Natural killer cell treated with Interleukin-12 subunit alpha and Interleukin-12 subunit beta and Interleukin-15 and Interleukin-18, amount 100 ng/mL, for 72 hours (primary cell): ENCODE measurements around the gene GRK4. TPM values are rescaled to one million over a fixed set of nuclear protein-coding genes. Genes with fewer than 3 reads are reported as not detected.
"Not testable (repeated sequence)": the region's sequence is repeated elsewhere in the genome, so short reads cannot be mapped to it uniquely, and the experiment has no call there.

ENCODE experiments used
- ATAC-seq, 2 donors: fragments of 150-1000 bp; cut with Tn5 transposase in 1 of 2; sonication (Bioruptor Pico), chemical (Tn5 transposase) in 1 of 2; 2 replicates each; pipeline ENCODE4 v1.10.0; 2021
- DNase-seq: peaks from one replicate; pipeline ENCODE4 v3.0.0; 2022; ENCODE audit warnings: low spot score
- H3K27ac Mint-ChIP-seq, 2 donors: 1 replicate in 1 of 2; 2 replicates in 1 of 2; pipeline ENCODE4 v1.8.0; 2022; ENCODE audit warnings: mixed read lengths in 2 of 2, mild to moderate bottlenecking in 1 of 2, moderate library complexity in 1 of 2
- H3K27me3 Mint-ChIP-seq, 2 donors: 1 replicate in 1 of 2; 2 replicates in 1 of 2; pipeline ENCODE4 v1.8.0; 2022; ENCODE audit warnings: mixed read lengths in 2 of 2
- H3K36me3 Mint-ChIP-seq: one replicate; pipeline ENCODE4 v1.8.0; 2022; ENCODE audit warnings: mixed read lengths
- H3K4me1 Mint-ChIP-seq, 2 donors: 1 replicate in 1 of 2; 2 replicates in 1 of 2; pipeline ENCODE4 v1.8.0; 2022; ENCODE audit warnings: low read depth in 2 of 2, mixed read lengths in 2 of 2, mild to moderate bottlenecking in 1 of 2
- H3K4me3 Mint-ChIP-seq: one replicate; pipeline ENCODE4 v1.8.0; 2022; ENCODE audit warnings: mixed read lengths
- H3K9me3 Mint-ChIP-seq: 2 replicates; pipeline ENCODE4 v1.8.0; 2022; ENCODE audit warnings: mixed read lengths
- total RNA-seq, 2 donors: library from RNA; stranded (reverse); gene quantifications; one replicate each; pipeline ENCODE4 v1.2.3, GENCODE V29; 2022

The GRK4 gene
- total RNA-seq, 2 donors from 2014 or later = 8.0 to 12.1 TPM

- DNase-seq (no peak), ATAC-seq (no peak)
- H3K4me3 Mint-ChIP-seq = peak overlapping the region; percentile 87
- no peak overlapping the region for H3K27ac Mint-ChIP-seq
- H3K27me3 Mint-ChIP-seq = no peaks in the 10 kb centered on the region
- no peaks in the 10 kb centered on the region for H3K9me3 Mint-ChIP-seq
- H3K36me3 Mint-ChIP-seq = no peaks in the 10 kb centered on the region
- peaks cover 22% of the 10 kb centered on the region in 2 donors for H3K4me1 Mint-ChIP-seq
These were observed 1.9 kb downstream of the GRK4 start for GRCh38 chr4:2965262-2965661.

- Mint-ChIP-seq H3K9me3 (no peaks in the 10 kb centered on the region), H3K4me3 (no peak overlapping the region), H3K27me3 (no peaks in the 10 kb centered on the region), H3K4me1 (peaks cover 7 to 13% of the 10 kb centered on the region in 2 donors), H3K27ac (no peak overlapping the region), H3K36me3 (no peaks in the 10 kb centered on the region)
- DNase-seq = no peak
- ATAC-seq = no peak
These were observed 5.0 kb downstream of the GRK4 start for GRCh38 chr4:2968381-2968780.

- ATAC-seq (no peak), DNase-seq (no peak)
- H3K4me1 Mint-ChIP-seq = peaks cover 0 to 2% of the 10 kb centered on the region in 2 donors
- H3K27me3 Mint-ChIP-seq = no peaks in the 10 kb centered on the region
- no peak overlapping the region for H3K27ac Mint-ChIP-seq
- H3K9me3 Mint-ChIP-seq = no peaks in the 10 kb centered on the region
- H3K4me3 Mint-ChIP-seq = no peak overlapping the region
- H3K36me3 Mint-ChIP-seq = no peaks in the 10 kb centered on the region
These were observed 7.9 kb downstream of the GRK4 start for GRCh38 chr4:2971275-2971674.

GRCh38 chr4:2977211-2978088, 14.1 kb downstream of the GRK4 start:
- H3K27me3 Mint-ChIP-seq = no peaks in the 10 kb centered on the region
- no peak for DNase-seq
- peaks cover 2 to 5% of the 10 kb centered on the region in 2 donors for H3K4me1 Mint-ChIP-seq
- ATAC-seq = no peak
- no peaks in the 10 kb centered on the region for H3K9me3 Mint-ChIP-seq
- no peak overlapping the region for H3K27ac Mint-ChIP-seq
- no peak overlapping the region for H3K4me3 Mint-ChIP-seq
- no peaks in the 10 kb centered on the region for H3K36me3 Mint-ChIP-seq

- no peak for ATAC-seq
- Mint-ChIP-seq H3K27ac (no peak overlapping the region), H3K4me3 (no peak overlapping the region), H3K4me1 (peaks cover 0 to 5% of the 10 kb centered on the region in 2 donors), H3K27me3 (peaks cover 0 to 7% of the 10 kb centered on the region in 2 donors), H3K9me3 (no peaks in the 10 kb centered on the region), H3K36me3 (no peaks in the 10 kb centered on the region)
- DNase-seq = no peak
These were observed 18.0 kb downstream of the GRK4 start for GRCh38 chr4:2981256-2981819.

GRCh38 chr4:2982012-2982411, 18.6 kb downstream of the GRK4 start:
- Mint-ChIP-seq H3K4me1 (peaks cover 0 to 5% of the 10 kb centered on the region in 2 donors), H3K9me3 (no peaks in the 10 kb centered on the region), H3K27ac (no peak overlapping the region), H3K4me3 (no peak overlapping the region), H3K36me3 (no peaks in the 10 kb centered on the region), H3K27me3 (peaks cover 0 to 7% of the 10 kb centered on the region in 2 donors)
- peak in 1 of 2 donors; percentile 15 for ATAC-seq
- DNase-seq = no peak

GRCh38 chr4:2983715-2984114, 20.3 kb downstream of the GRK4 start:
- H3K9me3 Mint-ChIP-seq, H3K4me3 Mint-ChIP-seq, DNase-seq, H3K36me3 Mint-ChIP-seq, H3K27ac Mint-ChIP-seq, ATAC-seq, H3K4me1 Mint-ChIP-seq: not testable (repeated sequence)
- peaks cover 5 to 11% of the 10 kb centered on the region in 2 donors for H3K27me3 Mint-ChIP-seq

- DNase-seq = no peak
- H3K27ac Mint-ChIP-seq = no peak overlapping the region
- H3K9me3 Mint-ChIP-seq = no peaks in the 10 kb centered on the region
- no peak for ATAC-seq
- H3K4me1 Mint-ChIP-seq = no peaks in the 10 kb centered on the region
- no peaks in the 10 kb centered on the region for H3K36me3 Mint-ChIP-seq
- peaks cover 4 to 5% of the 10 kb centered on the region in 2 donors for H3K27me3 Mint-ChIP-seq
- no peak overlapping the region for H3K4me3 Mint-ChIP-seq
These were observed 27.9 kb downstream of the GRK4 start for GRCh38 chr4:2991243-2991642.

- Mint-ChIP-seq H3K4me3 (no peak overlapping the region), H3K4me1 (no peaks in the 10 kb centered on the region), H3K27ac (no peak overlapping the region), H3K9me3 (no peaks in the 10 kb centered on the region), H3K36me3 (no peaks in the 10 kb centered on the region), H3K27me3 (no peaks in the 10 kb centered on the region)
- ATAC-seq (no peak), DNase-seq (no peak)
These were observed 31.5 kb downstream of the GRK4 start for GRCh38 chr4:2994917-2995316.

GRCh38 chr4:2995546-2996265, 32.3 kb downstream of the GRK4 start:
- DNase-seq (no peak), ATAC-seq (no peak)
- Mint-ChIP-seq H3K9me3 (no peaks in the 10 kb centered on the region), H3K4me3 (no peak overlapping the region), H3K4me1 (no peaks in the 10 kb centered on the region), H3K27me3 (no peaks in the 10 kb centered on the region), H3K27ac (no peak overlapping the region), H3K36me3 (no peaks in the 10 kb centered on the region)

- Mint-ChIP-seq H3K27me3 (no peaks in the 10 kb centered on the region), H3K4me1 (no peaks in the 10 kb centered on the region), H3K36me3 (no peaks in the 10 kb centered on the region), H3K4me3 (no peak overlapping the region), H3K9me3 (no peaks in the 10 kb centered on the region), H3K27ac (no peak overlapping the region)
- no peak for ATAC-seq
- no peak for DNase-seq
These were observed 33.0 kb downstream of the GRK4 start for GRCh38 chr4:2996415-2996814.

GRCh38 chr4:3007724-3008123, 44.4 kb downstream of the GRK4 start:
- Mint-ChIP-seq H3K27ac (no peak overlapping the region), H3K4me3 (no peak overlapping the region), H3K27me3 (no peaks in the 10 kb centered on the region), H3K4me1 (peaks cover 0 to 12% of the 10 kb centered on the region in 2 donors), H3K9me3 (no peaks in the 10 kb centered on the region), H3K36me3 (no peaks in the 10 kb centered on the region)
- ATAC-seq (no peak), DNase-seq (no peak)

GRCh38 chr4:3009422-3009821, 46.1 kb downstream of the GRK4 start:
- peak overlapping the region; percentile 28 for H3K4me3 Mint-ChIP-seq
- peak in 1 of 2 donors; percentile 71 for ATAC-seq
- H3K9me3 Mint-ChIP-seq = no peaks in the 10 kb centered on the region
- H3K4me1 Mint-ChIP-seq = peaks cover 0 to 20% of the 10 kb centered on the region in 2 donors
- H3K27me3 Mint-ChIP-seq = no peaks in the 10 kb centered on the region
- H3K27ac Mint-ChIP-seq = no peak overlapping the region
- DNase-seq = no peak
- no peaks in the 10 kb centered on the region for H3K36me3 Mint-ChIP-seq

GRCh38 chr4:3010577-3010976, 47.2 kb downstream of the GRK4 start:
- no peak overlapping the region for H3K4me3 Mint-ChIP-seq
- ATAC-seq = no peak
- H3K27ac Mint-ChIP-seq = no peak overlapping the region

More at GRCh38 chr4:3010577-3010976, 47.2 kb downstream of the GRK4 start:
- no peak for DNase-seq
- H3K4me1 Mint-ChIP-seq = peaks cover 0 to 20% of the 10 kb centered on the region in 2 donors
- no peaks in the 10 kb centered on the region for H3K27me3 Mint-ChIP-seq
- no peaks in the 10 kb centered on the region for H3K36me3 Mint-ChIP-seq
- H3K9me3 Mint-ChIP-seq = no peaks in the 10 kb centered on the region
